Renal cortex interstitium (tissue), 11 donors: ENCODE data around the gene GRP. TPM values are rescaled to one million over a fixed set of nuclear protein-coding genes. Genes with fewer than 3 reads are reported as not detected.

Experiments
- DNase-seq, 11 donors: peaks; one replicate each; pipeline ENCODE4 v3.0.0-alpha.2; 2013; ENCODE audit warnings: low read depth in 9 of 11, low spot score in 4 of 11; ENCODE audit errors: extremely low read depth in 1 of 11
- polyA plus RNA-seq, 3 donors: library from polyadenylated mRNA; unstranded; fragments of 120-200 nt; gene quantifications; one replicate each; pipeline ENCODE4 v1.2.1, GENCODE V29; 2013; ENCODE audit not compliant: insufficient read length in 3 of 3

Gene GRP
- polyA plus RNA-seq, 3 donors = 0.80 to 1.1 TPM; not detected in 1

GRCh38 chr18:59275406-59275949, 55.5 kb downstream of the GRP start:
- no peak for DNase-seq

- DNase-seq = no peak
Observed at GRCh38 chr18:59276047-59276446, 56.1 kb downstream of the GRP start.

- no peak for DNase-seq
Observed at GRCh38 chr18:59278793-59279192, 58.8 kb downstream of the GRP start.

GRCh38 chr18:59279193-59279592, 59.2 kb downstream of the GRP start:
- no peak for DNase-seq

GRCh38 chr18:59279722-59280121, 59.8 kb downstream of the GRP start:
- no peak for DNase-seq

Other genes with a start within 250 kb of the GRP start
- 10 to 100 TPM; 69.7 to 74.6 (median 70.6) TPM for gene SEC11C, start 80.3 kb upstream of the GRP start, polyA plus RNA-seq
- not detected for gene RAX, start 53.3 kb downstream of the GRP start, polyA plus RNA-seq
- gene CPLX4, start 98.5 kb downstream of the GRP start, polyA plus RNA-seq = under 1 TPM; 0.06 to 0.23 (median 0.16) TPM
- 100 to 1,000 TPM in 2 of 3 donors, 10 to 100 TPM in 1; 98.9 to 124 (median 113) TPM for gene LMAN1, start 139.1 kb downstream of the GRP start, polyA plus RNA-seq